OCI-LY7 (cell line): ENCODE measurements around the gene ATP1B4. TPM values are rescaled to one million over a fixed set of nuclear protein-coding genes. Genes with fewer than 3 reads are reported as not detected.

Experiments used
- BruUV-seq: library from RNA; stranded (reverse); fragments of 400-500 nt; replicated peaks from 2 replicates; lab custom pipeline; 2021; lab: Mats Ljungman, UMichigan
- CTCF ChIA-PET: fragments of 300-600 bp; sonication (Branson Sonifier 250); formaldehyde crosslinking; loops from one replicate; lab custom pipeline; 2022; ENCODE audit warnings: antibody characterized with exemption; ENCODE audit not compliant: unreplicated experiment; lab: Charles Lee
- POLR2A ChIA-PET: fragments of 300-600 bp; sonication (Branson Sonifier 250); formaldehyde crosslinking; loops from one replicate; lab custom pipeline; 2022; ENCODE audit warnings: antibody characterized with exemption; lab: Charles Lee
- DNase-seq: peaks from one replicate; pipeline ENCODE4 v3.0.0-alpha.2; 2015; ENCODE audit warnings: low spot score
- H2AFZ ChIP-seq: fragments of 200-600 bp; sonication (generic), shearing (Covaris generic); 2 replicates; pipeline ENCODE4 v1.6.1; 2014; ENCODE audit warnings: mild to moderate bottlenecking, antibody characterized with exemption, low read length, moderate library complexity
- H3K27ac ChIP-seq: fragments of 200-600 bp; sonication (generic); 2 replicates; pipeline ENCODE4 v1.5.1; 2014; ENCODE audit warnings: mixed run types, low read depth, mild to moderate bottlenecking, moderate library complexity, low read length, inconsistent platforms; ENCODE audit not compliant: poor library complexity, severe bottlenecking
- H3K36me3 ChIP-seq: fragments of 200-600 bp; sonication (generic); 2 replicates; pipeline ENCODE4 v1.6.1; 2014; ENCODE audit warnings: mild to moderate bottlenecking, antibody characterized with exemption, low read length, moderate library complexity, mixed read lengths; ENCODE audit not compliant: insufficient read depth
- H3K4me1 ChIP-seq: fragments of 200-600 bp; sonication (generic); 2 replicates; pipeline ENCODE4 v1.5.1; 2014; ENCODE audit warnings: mild to moderate bottlenecking, low read length; ENCODE audit not compliant: insufficient read depth, poor library complexity, severe bottlenecking
- H3K4me2 ChIP-seq: fragments of 200-600 bp; sonication (generic); 2 replicates; pipeline ENCODE4 v1.6.1; 2014; ENCODE audit warnings: mild to moderate bottlenecking, low read length
- H3K4me3 ChIP-seq: fragments of 200-600 bp; sonication (generic); 2 replicates; pipeline ENCODE4 v1.5.1; 2014; ENCODE audit warnings: mild to moderate bottlenecking, low read depth, low read length; ENCODE audit not compliant: poor library complexity, severe bottlenecking
- H3K79me2 ChIP-seq: fragments of 200-600 bp; sonication (generic); 2 replicates; pipeline ENCODE4 v1.6.1; 2016; ENCODE audit warnings: low read depth, mild to moderate bottlenecking, low read length, moderate library complexity, mixed read lengths; ENCODE audit not compliant: insufficient read depth
- H3K9me2 ChIP-seq: fragments of 200-600 bp; sonication (generic); 2 replicates; pipeline ENCODE4 v1.6.1; 2016; ENCODE audit warnings: mild to moderate bottlenecking, low read length, mixed read lengths; ENCODE audit not compliant: insufficient read depth
- H3K9me3 ChIP-seq: fragments of 200-600 bp; sonication (generic); 2 replicates; pipeline ENCODE4 v1.6.1; 2014; ENCODE audit warnings: mild to moderate bottlenecking, mixed run types, low read length, mixed read lengths
- H4K20me1 ChIP-seq: fragments of 200-600 bp; sonication (generic); 2 replicates; pipeline ENCODE4 v1.6.1; 2014; ENCODE audit warnings: mild to moderate bottlenecking, antibody characterized with exemption, low read length, moderate library complexity, mixed read lengths; ENCODE audit not compliant: insufficient read depth
- CTCF ChIP-seq: fragments of 200-600 bp; sonication (generic); conservative IDR thresholded peaks from 2 replicates; pipeline ENCODE4 v1.5.1; 2014; ENCODE audit warnings: mild to moderate bottlenecking, antibody characterized with exemption, low read length, moderate library complexity, mixed read lengths
- EZH2phosphoT487 ChIP-seq: fragments of 200-600 bp; sonication (generic); IDR thresholded peaks from 2 replicates; pipeline ENCODE4 v1.6.1; 2018; ENCODE audit warnings: low read depth, borderline replicate concordance, mild to moderate bottlenecking, mixed run types, antibody characterized with exemption, low read length, moderate library complexity, mixed read lengths
- intact Hi-C: fragments of 100-400 bp; cut with micrococcal nuclease; formaldehyde crosslinking; loops from one replicate; pipeline ENCODE4 v1.10.0; 2022; ENCODE audit not compliant: unreplicated experiment
- total RNA-seq, 2 experiments: library from RNA; depleted of rRNA in 1 of 2; stranded (reverse); fragments of >200 nt in 1 of 2; shearing (Covaris generic) in 1 of 2; gene quantifications; 2 replicates each; pipeline ENCODE4 v1.2.3, GENCODE V29; 2014 to 2022

ATP1B4 gene
- total RNA-seq, 2 experiments from 2014 or later: not detected

DNA sequence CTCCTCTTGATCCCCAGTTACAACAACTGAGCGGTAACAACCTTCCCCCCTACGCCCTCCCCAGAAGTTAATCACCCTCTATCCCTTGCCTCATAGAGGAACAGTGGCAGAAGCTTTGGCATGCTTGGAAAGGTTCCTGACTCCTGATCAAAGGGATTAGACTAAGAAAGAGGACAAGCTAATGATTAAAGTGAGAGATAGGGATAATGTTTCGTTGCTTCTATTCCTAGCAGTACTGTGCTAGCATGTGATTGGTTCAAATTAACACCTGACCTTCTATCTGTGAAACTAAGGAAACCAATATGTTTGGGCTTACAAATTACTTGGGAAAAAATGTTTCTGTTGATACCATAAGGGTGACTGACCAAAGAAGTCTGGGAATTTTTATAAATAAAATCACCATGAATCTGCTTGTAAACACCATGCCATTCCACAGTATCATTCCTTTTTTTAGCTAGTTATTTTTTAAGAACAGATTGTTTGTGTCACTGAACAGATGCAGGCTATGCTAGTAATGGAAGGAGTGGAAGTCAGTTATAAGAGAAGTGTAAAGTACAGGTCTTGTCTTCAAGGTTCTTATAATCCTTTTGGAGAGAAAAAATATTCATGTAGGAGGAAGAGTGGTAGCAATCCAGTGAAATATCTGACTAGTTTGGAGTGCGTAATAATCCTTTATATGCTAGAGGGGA is 11.3 kb upstream of the ATP1B4 start:
- no peaks in the 10 kb centered on the region for H3K9me3 ChIP-seq
- intact Hi-C loops: no loop called here
- H4K20me1 ChIP-seq: no peaks in the 10 kb centered on the region
- no peak overlapping the region for H3K4me2 ChIP-seq
- H3K79me2 ChIP-seq: no peaks in the 10 kb centered on the region
- ChIA-PET POLR2A (no interaction called here), CTCF (no interaction called here)
- H2AFZ ChIP-seq: no peak overlapping the region
- DNase-seq: no peak
- BruUV-seq: no TSS peak
- H3K27ac ChIP-seq: no peak overlapping the region
- no peak overlapping the region for H3K4me3 ChIP-seq
- no peaks in the 10 kb centered on the region for H3K9me2 ChIP-seq
- no peaks in the 10 kb centered on the region for H3K36me3 ChIP-seq
- TF ChIP-seq EZH2phosphoT487 (no peak), CTCF (no peak)
- no peaks in the 10 kb centered on the region for H3K4me1 ChIP-seq

DNA sequence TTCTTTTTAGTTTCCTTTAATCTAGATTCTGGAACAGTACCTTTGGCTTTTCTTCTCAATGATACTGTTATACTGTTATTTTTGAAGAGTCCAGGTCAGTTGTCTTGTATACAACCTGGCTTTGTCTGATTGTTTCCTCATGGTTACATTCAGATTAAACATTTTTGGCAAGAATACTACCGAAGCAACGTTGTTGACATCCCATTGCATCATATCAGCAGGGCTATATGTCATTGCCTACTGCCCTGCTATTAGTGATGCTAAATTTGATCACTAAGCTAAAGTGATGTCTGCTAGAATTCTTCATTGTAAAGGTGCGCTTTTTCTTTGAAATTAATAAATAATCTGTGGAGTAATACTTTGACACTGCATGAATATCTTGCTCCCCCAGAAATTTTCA is 5.8 kb upstream of the ATP1B4 start:
- no peaks in the 10 kb centered on the region for H3K9me3 ChIP-seq
- no peaks in the 10 kb centered on the region for H3K4me1 ChIP-seq
- ChIA-PET POLR2A (no interaction called here), CTCF (no interaction called here)
- TF ChIP-seq CTCF (no peak), EZH2phosphoT487 (no peak)
- BruUV-seq: no TSS peak
- no peak overlapping the region for H3K27ac ChIP-seq
- H4K20me1 ChIP-seq: no peaks in the 10 kb centered on the region
- no peaks in the 10 kb centered on the region for H3K9me2 ChIP-seq
- no peak overlapping the region for H2AFZ ChIP-seq
- no peak for DNase-seq
- intact Hi-C loops: no loop called here
- no peaks in the 10 kb centered on the region for H3K79me2 ChIP-seq
- no peak overlapping the region for H3K4me3 ChIP-seq
- H3K4me2 ChIP-seq: no peak overlapping the region
- no peaks in the 10 kb centered on the region for H3K36me3 ChIP-seq

DNA sequence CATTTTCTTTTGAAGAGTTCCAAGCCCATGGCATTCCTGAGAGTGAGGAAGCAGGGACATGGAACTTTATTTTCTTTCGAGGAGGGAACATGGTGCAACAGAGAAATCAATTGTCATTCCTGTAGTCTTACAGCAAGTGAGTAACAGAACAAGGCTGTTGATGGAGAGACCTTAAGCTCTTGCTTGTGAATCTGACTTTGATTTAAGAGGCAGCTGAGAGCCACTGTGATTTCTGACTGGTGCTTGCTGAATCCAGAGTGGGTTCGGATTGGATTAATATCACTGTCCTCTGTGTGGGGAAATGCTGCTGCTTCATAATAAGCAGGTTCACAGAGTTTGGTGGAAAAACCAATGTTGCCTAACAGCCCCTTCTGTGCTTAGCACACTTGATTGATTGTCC is 4.7 kb upstream of the ATP1B4 start:
- CTCF ChIA-PET: no interaction called here
- TF ChIP-seq EZH2phosphoT487 (no peak), CTCF (no peak)
- H3K9me3 ChIP-seq: no peaks in the 10 kb centered on the region
- no peak overlapping the region for H2AFZ ChIP-seq
- intact Hi-C loops: no loop called here
- no TSS peak for BruUV-seq
- DNase-seq: no peak
- no peaks in the 10 kb centered on the region for H3K36me3 ChIP-seq
- H4K20me1 ChIP-seq: no peaks in the 10 kb centered on the region
- no peak overlapping the region for H3K27ac ChIP-seq
- POLR2A ChIA-PET: no interaction called here
- no peaks in the 10 kb centered on the region for H3K4me1 ChIP-seq
- no peaks in the 10 kb centered on the region for H3K9me2 ChIP-seq
- no peak overlapping the region for H3K4me2 ChIP-seq
- no peaks in the 10 kb centered on the region for H3K79me2 ChIP-seq
- no peak overlapping the region for H3K4me3 ChIP-seq
